Naive thymus-derived CD4-positive, alpha-beta T cell (primary cell): Measurements from ENCODE around the gene RYK. TPM values are rescaled to one million over a fixed set of nuclear protein-coding genes. Genes with fewer than 3 reads are reported as not detected.

Source experiments
- ATAC-seq: fragments of 150-1000 bp; cut with Tn5 transposase; 2 replicates; pipeline ENCODE4 v1.10.0; 2021; ENCODE audit warnings: mild to moderate bottlenecking, moderate library complexity
- CTCF ChIA-PET: fragments of 350-600 bp; sonication (Branson Sonifier 250); formaldehyde crosslinking; loops from one replicate; lab custom pipeline; 2021; ENCODE audit warnings: antibody characterized with exemption; lab: Charles Lee
- POLR2A ChIA-PET: fragments of 350-600 bp; sonication (Branson Sonifier 250); formaldehyde crosslinking; loops from one replicate; lab custom pipeline; 2021; ENCODE audit warnings: antibody characterized with exemption, inconsistent platforms; lab: Charles Lee
- DNase-seq, 9 donors: peaks; one replicate each; pipeline versions ENCODE4 v3.0.0 to v3.0.0-alpha.2; 2020 to 2022; ENCODE audit warnings: mixed read lengths in 1 of 9
- H3K27ac ChIP-seq: one replicate; pipeline ENCODE4 v1.7.0; 2013; ENCODE audit warnings: mild to moderate bottlenecking, low read depth, low read length, moderate library complexity
- H3K27me3 ChIP-seq, 2 donors: one replicate each; pipeline ENCODE4 v1.7.0; 2013; ENCODE audit warnings: low read length in 2 of 2, mild to moderate bottlenecking in 2 of 2, moderate library complexity in 2 of 2; ENCODE audit not compliant: control insufficient read depth in 2 of 2, insufficient read depth in 2 of 2
- H3K36me3 ChIP-seq, 3 experiments: 1 replicate in 2 of 3; 2 replicates in 1 of 3; pipeline ENCODE4 v1.7.0; 2013; ENCODE audit warnings: low read length in 3 of 3, mild to moderate bottlenecking in 3 of 3, moderate library complexity in 1 of 3; ENCODE audit not compliant: insufficient read depth in 3 of 3, control insufficient read depth in 2 of 3
- H3K4me1 ChIP-seq, 2 donors: one replicate each; pipeline ENCODE4 v1.7.0; 2013; ENCODE audit warnings: low read length in 2 of 2, mild to moderate bottlenecking in 2 of 2, moderate library complexity in 1 of 2; ENCODE audit not compliant: control insufficient read depth in 2 of 2, insufficient read depth in 2 of 2
- H3K4me3 ChIP-seq: 2 replicates; pipeline ENCODE4 v1.7.0; 2013; ENCODE audit warnings: mild to moderate bottlenecking, low read length
- H3K9me3 ChIP-seq, 3 experiments: 1 replicate in 2 of 3; 2 replicates in 1 of 3; pipeline ENCODE4 v1.7.0; 2013; ENCODE audit warnings: low read length in 3 of 3; ENCODE audit not compliant: control insufficient read depth in 2 of 3
- H3K27ac Mint-ChIP-seq, 9 donors: one replicate each; pipeline ENCODE4 v1.8.0; 2020 to 2022; ENCODE audit warnings: mixed read lengths in 9 of 9, mild to moderate bottlenecking in 8 of 9, moderate library complexity in 5 of 9, inconsistent platforms in 2 of 9
- H3K27me3 Mint-ChIP-seq, 5 donors: one replicate each; pipeline ENCODE4 v1.8.0; 2021 to 2022; ENCODE audit warnings: mixed read lengths in 5 of 5, mild to moderate bottlenecking in 1 of 5
- H3K36me3 Mint-ChIP-seq, 5 donors: one replicate each; pipeline ENCODE4 v1.8.0; 2020 to 2022; ENCODE audit warnings: mixed read lengths in 5 of 5, mild to moderate bottlenecking in 3 of 5, inconsistent platforms in 1 of 5
- H3K4me1 Mint-ChIP-seq, 7 donors: one replicate each; pipeline ENCODE4 v1.8.0; 2020 to 2022; ENCODE audit warnings: mixed read lengths in 7 of 7, mild to moderate bottlenecking in 3 of 7, inconsistent platforms in 1 of 7
- H3K4me3 Mint-ChIP-seq, 10 donors: one replicate each; pipeline ENCODE4 v1.8.0; 2020 to 2022; ENCODE audit warnings: mild to moderate bottlenecking in 10 of 10, mixed read lengths in 10 of 10, moderate library complexity in 6 of 10, inconsistent platforms in 2 of 10
- H3K9me3 Mint-ChIP-seq, 11 donors: one replicate each; pipeline ENCODE4 v1.8.0; 2020 to 2022; ENCODE audit warnings: mixed read lengths in 11 of 11, mild to moderate bottlenecking in 4 of 11, inconsistent platforms in 1 of 11, moderate library complexity in 1 of 11
- intact Hi-C, 2 donors: fragments of 100-400 bp; cut with micrococcal nuclease; formaldehyde crosslinking; loops; one replicate each; pipeline ENCODE4 v1.15.1; 2023
- polyA plus RNA-seq, 2 donors: library from polyadenylated mRNA; unstranded; fragments of 300-500 nt; fragmentation: Illumina TruSeq; gene quantifications; one replicate each; pipeline ENCODE4 v1.2.3, GENCODE V29; 2021
- total RNA-seq, 6 experiments: library from RNA in 5 of 6; stranded (reverse) in 5 of 6; gene quantifications; 1 replicate in 5 of 6; 2 replicates in 1 of 6; pipeline ENCODE4 v1.2.3 and lab custom pipeline; 2021 to 2026

Gene RYK
- total and polyA plus RNA-seq, 7 experiments from 2014 or later: 6.9 to 53.5 (median 44.8) TPM

DNA sequence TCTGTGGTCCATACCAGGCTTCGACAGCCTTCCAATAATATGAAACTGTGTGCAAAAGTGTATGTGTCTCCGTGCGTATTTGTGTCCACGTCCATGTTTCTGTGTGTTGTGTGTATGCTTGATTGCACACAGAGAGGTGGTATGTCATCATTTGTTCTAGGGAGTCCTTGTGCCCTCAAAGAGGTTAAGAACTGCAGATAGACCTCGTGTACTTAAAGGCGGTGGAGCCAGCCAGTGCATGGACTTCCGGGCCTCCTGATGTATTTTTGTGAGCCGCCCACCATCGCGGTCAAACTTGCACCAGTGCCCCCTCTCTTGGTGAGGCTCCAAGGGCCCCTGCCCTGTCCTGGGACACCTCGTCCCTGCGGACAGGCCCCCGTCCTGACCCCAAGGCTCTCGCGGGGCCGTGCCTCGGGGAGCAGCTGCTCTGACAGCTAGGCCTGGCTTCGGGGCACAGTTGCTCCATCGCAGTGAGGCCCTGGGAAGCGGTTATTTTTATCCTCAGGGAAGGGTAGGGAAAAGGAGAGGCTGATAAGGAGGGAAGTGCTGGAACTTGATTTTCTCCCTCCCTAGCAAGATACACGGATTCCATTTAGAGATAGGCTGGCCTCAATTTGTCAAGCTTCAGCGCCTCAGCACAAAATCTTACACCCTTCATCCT is 1.2 kb upstream of the RYK start:
- H3K27ac ChIP-seq: no peak overlapping the region
- CTCF ChIA-PET: no interaction called here
- H3K36me3 ChIP-seq: peaks cover 0 to 6% (median 0%) of the 10 kb centered on the region in 3 experiments
- Mint-ChIP-seq H3K4me3 (peak overlapping the region; percentile 59 to 99 (median 80)), H3K36me3 (peaks cover 0 to 8% (median 4%) of the 10 kb centered on the region in 5 donors), H3K4me1 (peaks cover 25 to 51% (median 46%) of the 10 kb centered on the region in 7 donors), H3K9me3 (peaks cover 0 to 5% (median 3%) of the 10 kb centered on the region in 11 donors), H3K27me3 (peaks cover 0 to 58% (median 0%) of the 10 kb centered on the region in 5 donors), H3K27ac (peak overlapping the region in 8 of 9 donors; percentile 38 to 90 (median 83))
- POLR2A ChIA-PET: no interaction called here
- H3K9me3 ChIP-seq: no peaks in the 10 kb centered on the region
- no peak overlapping the region for H3K4me3 ChIP-seq
- no peaks in the 10 kb centered on the region for H3K27me3 ChIP-seq
- ATAC-seq (no peak), DNase-seq (no peak)
- peaks cover 12 to 14% of the 10 kb centered on the region in 2 donors for H3K4me1 ChIP-seq
- intact Hi-C loops: loop anchor here (2.0 kb wide), 2 partner anchors 43 to 1529 kb away; partner anchors contain the start of gene NPHP3 (in 1 of the 2)

DNA sequence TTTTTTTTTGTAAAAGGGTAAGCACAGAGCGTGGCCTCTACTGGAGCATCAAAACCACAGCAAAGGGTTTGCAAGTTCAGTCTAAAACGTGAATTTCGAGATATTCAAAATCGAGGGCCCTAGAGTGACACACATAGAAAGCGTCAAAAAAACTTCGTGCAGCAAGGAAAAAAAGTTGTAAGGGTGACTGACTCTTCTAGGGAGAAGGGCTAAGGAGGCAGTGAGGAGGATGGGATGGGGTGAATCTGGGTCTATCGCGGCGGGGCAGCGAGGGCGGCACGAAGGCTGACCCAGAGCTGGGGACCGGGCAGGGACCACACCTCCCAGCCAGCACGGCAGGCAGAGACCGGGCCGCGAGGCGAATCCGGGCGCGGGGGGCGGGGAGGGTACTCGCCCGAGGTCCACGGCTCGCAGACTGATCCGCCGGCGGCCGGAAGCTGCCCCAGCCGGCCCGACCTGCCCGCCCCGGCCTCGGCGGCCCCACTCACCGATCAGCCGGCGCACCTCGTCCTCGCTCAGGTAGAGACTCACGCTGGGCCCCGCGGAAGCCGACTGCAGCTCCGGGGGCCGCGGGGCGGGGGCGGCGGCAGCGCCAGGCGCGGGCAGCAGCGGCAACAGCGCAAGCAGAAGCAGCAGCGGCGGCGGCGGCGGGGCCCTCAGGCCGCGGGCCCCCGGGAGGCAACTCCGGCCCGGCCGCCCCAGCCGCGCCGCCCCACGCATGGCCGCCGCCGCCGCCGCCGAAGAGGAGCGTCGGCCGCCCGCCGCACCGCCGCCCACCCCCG is 533 bp downstream of the RYK start:
- intact Hi-C loops: loop anchor here (1.0 to 5.0 kb wide), 8 partner anchors 10 to 1527 kb away; partner anchors contain the start of genes CEP63 (in 2 of the 2), CDV3 (in 1 of the 2) and NPHP3 (in 1 of the 2)
- peak overlapping the region; percentile 66 to 99 (median 94) for H3K27ac Mint-ChIP-seq
- Histone ChIP-seq H3K27me3 (no peaks in the 10 kb centered on the region), H3K4me3 (peak overlapping the region; percentile 64), H3K27ac (peak overlapping the region; percentile 86), H3K9me3 (no peaks in the 10 kb centered on the region), H3K36me3 (peaks cover 0 to 6% (median 0%) of the 10 kb centered on the region in 3 experiments), H3K4me1 (peaks cover 12 to 16% of the 10 kb centered on the region in 2 donors)
- ChIA-PET CTCF (interaction anchor here (1.9 kb wide), 1 partner anchor 25 kb away, joined by 6 read pairs; no protein-coding TSS in a partner anchor), POLR2A (interaction anchor here (0.8 to 1.5 kb wide), 7 partner anchors 9 to 677 kb away, joined by 3 to 6 read pairs (median 4); partner anchors contain the start of genes ANAPC13, CDV3 and CEP63)
- peak overlapping the region; percentile 88 to 99 (median 94) for H3K4me3 Mint-ChIP-seq
- peak; percentile 34 to 65 (median 47) for DNase-seq
- H3K4me1 Mint-ChIP-seq: peaks cover 25 to 69% (median 62%) of the 10 kb centered on the region in 7 donors
- ATAC-seq: peak; percentile 59
- peaks cover 0 to 10% (median 5%) of the 10 kb centered on the region in 11 donors for H3K9me3 Mint-ChIP-seq
- H3K36me3 Mint-ChIP-seq: peaks cover 0 to 16% (median 8%) of the 10 kb centered on the region in 5 donors
- peaks cover 0 to 51% (median 0%) of the 10 kb centered on the region in 5 donors for H3K27me3 Mint-ChIP-seq

DNA sequence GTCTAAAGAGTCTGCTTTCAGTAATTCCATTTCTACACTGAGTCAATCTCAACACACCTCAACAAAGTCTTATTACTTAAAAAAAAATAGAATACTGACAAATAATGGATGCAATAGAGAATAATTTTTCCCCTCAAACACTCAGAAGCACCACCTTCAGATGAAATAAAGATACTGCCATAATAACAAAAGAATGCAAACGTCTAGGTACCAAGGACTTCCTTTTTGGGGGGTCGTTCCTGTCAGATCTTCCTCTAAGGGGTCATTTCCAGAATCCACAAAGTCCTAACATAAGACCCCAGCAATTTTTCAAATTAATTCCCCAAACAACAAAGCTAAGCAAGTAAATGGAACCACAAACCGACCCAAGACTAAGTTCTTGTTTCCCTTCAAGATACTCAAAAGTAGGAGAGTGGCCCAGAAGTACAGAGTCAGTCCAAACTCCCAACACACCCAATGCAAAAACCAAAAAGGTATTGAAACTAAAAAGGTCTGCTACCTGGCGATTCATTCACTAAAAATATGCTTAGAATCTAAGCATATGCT is 1.3 kb downstream of the RYK start:
- Mint-ChIP-seq H3K4me3 (peak overlapping the region; percentile 66 to 99 (median 94)), H3K9me3 (peaks cover 0 to 10% (median 5%) of the 10 kb centered on the region in 11 donors), H3K27ac (peak overlapping the region; percentile 32 to 99 (median 94)), H3K4me1 (peaks cover 25 to 74% (median 67%) of the 10 kb centered on the region in 7 donors), H3K27me3 (peaks cover 0 to 49% (median 0%) of the 10 kb centered on the region in 5 donors), H3K36me3 (peaks cover 0 to 16% (median 8%) of the 10 kb centered on the region in 5 donors)
- peak in 1 of 9 donors; percentile 7 for DNase-seq
- ATAC-seq: no peak
- H3K9me3 ChIP-seq: no peaks in the 10 kb centered on the region
- ChIA-PET POLR2A (interaction anchor here (0.8 to 1.6 kb wide), 2 partner anchors 12 to 236 kb away, joined by 3 to 4 read pairs; partner anchors contain the start of genes ANAPC13 and CEP63), CTCF (interaction anchor here (1.9 kb wide), 1 partner anchor 25 kb away, joined by 6 read pairs; no protein-coding TSS in a partner anchor)
- H3K27ac ChIP-seq: peak overlapping the region; percentile 83
- no peaks in the 10 kb centered on the region for H3K27me3 ChIP-seq
- intact Hi-C loops: loop anchor here in 1 of 2 donors (1.0 to 5.0 kb wide), 3 partner anchors 9 to 58 kb away; no protein-coding TSS in a partner anchor
- peaks cover 12 to 21% of the 10 kb centered on the region in 2 donors for H3K4me1 ChIP-seq
- peaks cover 0 to 6% (median 0%) of the 10 kb centered on the region in 3 experiments for H3K36me3 ChIP-seq
- peak overlapping the region; percentile 64 for H3K4me3 ChIP-seq

GRCh38 chr3:134244921-134245320 is 5.7 kb downstream of the RYK start:
- ChIA-PET POLR2A (no interaction called here), CTCF (interaction anchor here (1.4 kb wide), 1 partner anchor 33 kb away, joined by 3 read pairs; no protein-coding TSS in a partner anchor)
- H3K36me3 Mint-ChIP-seq: peaks cover 0 to 16% (median 8%) of the 10 kb centered on the region in 5 donors
- H3K4me1 ChIP-seq: peaks cover 12 to 16% of the 10 kb centered on the region in 2 donors
- peaks cover 0 to 41% (median 0%) of the 10 kb centered on the region in 5 donors for H3K27me3 Mint-ChIP-seq
- no peak overlapping the region for H3K4me3 ChIP-seq
- no peaks in the 10 kb centered on the region for H3K9me3 ChIP-seq
- DNase-seq: no peak
- H3K27ac ChIP-seq: no peak overlapping the region
- H3K36me3 ChIP-seq: peaks cover 0 to under 1% (median 0%) of the 10 kb centered on the region in 3 experiments
- H3K27ac Mint-ChIP-seq: peak overlapping the region in 4 of 9 donors; percentile 14 to 61 (median 37)
- H3K4me3 Mint-ChIP-seq: peak overlapping the region in 6 of 10 donors; percentile 7 to 24 (median 10)
- no peaks in the 10 kb centered on the region for H3K27me3 ChIP-seq
- ATAC-seq: no peak
- H3K4me1 Mint-ChIP-seq: peaks cover 12 to 93% (median 85%) of the 10 kb centered on the region in 7 donors
- H3K9me3 Mint-ChIP-seq: peaks cover 0 to 10% (median 5%) of the 10 kb centered on the region in 11 donors
- intact Hi-C loops: loop anchor here in 1 of 2 donors (5.0 kb wide), 1 partner anchor 62 kb away; no protein-coding TSS in a partner anchor

DNA sequence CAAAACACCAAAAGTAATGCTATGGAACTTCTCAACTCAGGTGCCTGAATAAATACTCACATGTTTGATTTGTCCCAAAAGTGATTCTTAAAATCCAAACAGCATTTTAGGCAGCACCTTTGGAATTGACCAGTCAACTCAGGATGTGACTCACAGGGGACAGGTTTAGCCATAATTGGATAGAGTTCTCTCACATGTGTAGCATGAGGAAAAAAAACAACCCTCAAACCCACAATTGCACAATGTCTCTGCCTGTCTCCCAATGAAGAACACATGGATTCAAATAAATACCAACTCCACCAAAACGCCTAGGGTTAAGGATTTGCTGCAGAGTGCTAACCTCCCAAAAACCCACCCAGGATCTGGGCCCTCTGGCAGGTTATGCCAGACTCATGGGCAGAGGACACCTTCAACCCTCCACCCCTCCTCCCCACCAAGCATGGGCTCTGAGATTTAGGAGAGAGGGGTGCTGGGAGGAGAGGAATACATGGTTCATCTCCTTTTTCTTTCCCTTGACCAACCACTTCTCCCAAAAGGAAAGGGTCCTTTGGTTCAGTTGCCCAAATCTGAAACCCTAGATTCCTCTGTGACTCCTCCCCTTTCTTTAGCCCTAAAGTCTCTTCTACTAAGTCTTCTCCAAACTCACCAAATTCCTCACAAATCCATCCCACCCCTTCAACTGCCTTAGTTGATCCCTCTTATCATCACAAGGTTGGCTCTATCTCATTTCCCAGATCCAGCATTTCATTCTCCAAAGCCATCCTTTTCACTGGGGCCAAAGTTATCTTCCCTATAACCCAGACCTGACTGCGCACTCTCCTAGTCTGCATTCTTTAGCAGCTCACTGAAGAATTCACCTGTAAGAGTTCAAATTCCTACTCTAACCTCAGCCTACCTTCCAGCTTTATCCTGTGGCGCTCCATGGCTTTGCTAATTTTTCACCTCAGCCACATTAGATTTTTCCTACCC is 7.7 kb downstream of the RYK start:
- ChIA-PET POLR2A (interaction anchor here (0.7 kb wide), 1 partner anchor 585 kb away, joined by 3 read pairs; no protein-coding TSS in a partner anchor), CTCF (no interaction called here)
- H3K9me3 ChIP-seq: no peaks in the 10 kb centered on the region
- peaks cover 0 to 26% (median 0%) of the 10 kb centered on the region in 5 donors for H3K27me3 Mint-ChIP-seq
- peaks cover 5 to 16% of the 10 kb centered on the region in 2 donors for H3K4me1 ChIP-seq
- H3K4me1 Mint-ChIP-seq: peaks cover 7 to 93% (median 85%) of the 10 kb centered on the region in 7 donors
- H3K9me3 Mint-ChIP-seq: peaks cover 0 to 10% (median 5%) of the 10 kb centered on the region in 11 donors
- DNase-seq: no peak
- no peaks in the 10 kb centered on the region for H3K36me3 ChIP-seq
- peak overlapping the region in 7 of 10 donors; percentile 0 to 46 (median 25) for H3K4me3 Mint-ChIP-seq
- H3K27me3 ChIP-seq: no peaks in the 10 kb centered on the region
- peak overlapping the region in 2 of 9 donors; percentile 14 to 57 for H3K27ac Mint-ChIP-seq
- H3K4me3 ChIP-seq: no peak overlapping the region
- no peak overlapping the region for H3K27ac ChIP-seq
- intact Hi-C loops: loop anchor here in 1 of 2 donors (1.0 kb wide), 1 partner anchor 11 kb away; no protein-coding TSS in a partner anchor
- H3K36me3 Mint-ChIP-seq: peaks cover 0 to 16% (median 8%) of the 10 kb centered on the region in 5 donors
- no peak for ATAC-seq
